DOHH2 (cell line): ENCODE data around the gene THTPA.

Source experiments
- H3F3A ChIP-seq: fragments of 200-600 bp; sonication (generic), shearing (Covaris generic); 2 replicates; pipeline ENCODE4 v1.6.0; 2016; ENCODE audit warnings: antibody characterized with exemption, mild to moderate bottlenecking; ENCODE audit not compliant: control insufficient read depth, insufficient read depth
- H3K27ac ChIP-seq: fragments of 200-600 bp; sonication (generic); 2 replicates; pipeline ENCODE4 v1.5.1; 2014; ENCODE audit warnings: low read depth, mild to moderate bottlenecking, low read length, moderate library complexity
- H3K27me3 ChIP-seq: fragments of 200-600 bp; sonication (generic); 2 replicates; pipeline ENCODE4 v1.6.1; 2014; ENCODE audit warnings: mild to moderate bottlenecking, low read length, mixed read lengths; ENCODE audit not compliant: control insufficient read depth
- H3K36me3 ChIP-seq: fragments of 200-600 bp; sonication (generic); 2 replicates; pipeline ENCODE4 v1.6.1; 2014; ENCODE audit warnings: mild to moderate bottlenecking, low read length, moderate library complexity, mixed read lengths; ENCODE audit not compliant: control insufficient read depth
- H3K4me1 ChIP-seq: fragments of 200-600 bp; sonication (generic); 2 replicates; pipeline ENCODE4 v1.6.1; 2014; ENCODE audit warnings: mild to moderate bottlenecking, low read length, mixed read lengths; ENCODE audit not compliant: control insufficient read depth
- H3K4me2 ChIP-seq: fragments of 200-600 bp; sonication (generic); 2 replicates; pipeline ENCODE4 v1.6.0; 2014; ENCODE audit warnings: mild to moderate bottlenecking, low read length, moderate library complexity
- H3K4me3 ChIP-seq: fragments of 200-600 bp; sonication (generic); 2 replicates; pipeline ENCODE4 v1.5.1; 2014; ENCODE audit warnings: mild to moderate bottlenecking, low read length, mixed read lengths
- H3K79me2 ChIP-seq: fragments of 200-600 bp; sonication (generic); 2 replicates; pipeline ENCODE4 v1.6.1; 2014; ENCODE audit warnings: mild to moderate bottlenecking, low read length, mixed read lengths; ENCODE audit not compliant: control insufficient read depth
- H3K9me2 ChIP-seq: fragments of 200-600 bp; sonication (generic); replicated peaks from 2 replicates; pipeline ENCODE4 v1.6.1; 2014; ENCODE audit warnings: mild to moderate bottlenecking, low read length, mixed read lengths; ENCODE audit not compliant: control insufficient read depth
- H3K9me3 ChIP-seq: fragments of 200-600 bp; sonication (generic); 2 replicates; pipeline ENCODE4 v1.6.1; 2014; ENCODE audit warnings: antibody characterized with exemption, low read length, mixed read lengths; ENCODE audit not compliant: control insufficient read depth, insufficient read depth
- H4K20me1 ChIP-seq: fragments of 200-600 bp; sonication (generic); 2 replicates; pipeline ENCODE4 v1.6.0; 2014; ENCODE audit warnings: low read depth, mild to moderate bottlenecking, antibody characterized with exemption, low read length, moderate library complexity; ENCODE audit not compliant: control insufficient read depth, insufficient read depth
- EZH2phosphoT487 ChIP-seq: fragments of 200-600 bp; sonication (generic); IDR thresholded peaks from 2 replicates; pipeline ENCODE4 v1.6.1; 2017; ENCODE audit warnings: borderline replicate concordance, mild to moderate bottlenecking, antibody characterized with exemption, low read length, moderate library complexity, mixed read lengths
- TF ChIP-seq, protein P1 (sequence below): fragments of 200-600 bp; sonication (generic); IDR thresholded peaks from one replicate; pipeline ENCODE4 v1.5.1; 2014; ENCODE audit warnings: antibody characterized with exemption, mild to moderate bottlenecking, low read depth, low read length; ENCODE audit not compliant: poor library complexity, severe bottlenecking

The THTPA gene

DNA sequence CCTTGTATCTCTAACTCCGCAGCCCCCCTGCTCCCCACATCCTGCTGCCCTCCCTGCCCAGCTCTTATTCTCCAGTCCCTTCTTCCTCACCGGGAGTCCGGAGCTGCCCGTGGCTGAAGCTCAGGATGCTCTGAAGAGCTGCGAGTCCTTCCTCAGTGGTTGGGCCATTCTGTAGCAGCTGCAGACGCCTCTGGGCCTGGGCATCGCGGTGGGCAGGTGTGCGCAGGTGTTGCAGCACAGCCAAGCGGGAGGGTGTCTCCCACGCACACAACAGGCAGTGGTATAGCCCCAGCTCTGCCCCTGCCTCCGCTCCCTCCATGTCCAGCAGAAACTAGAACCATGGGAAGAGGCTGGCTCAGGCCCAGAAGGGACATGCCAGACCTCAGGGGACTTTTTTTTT, 24.7 kb upstream of the THTPA start:
- H3K27ac ChIP-seq: no peak overlapping the region
- H3K36me3 ChIP-seq: no peaks in the 10 kb centered on the region
- no peaks in the 10 kb centered on the region for H3K4me1 ChIP-seq
- TF ChIP-seq EZH2phosphoT487: no peak
- TF ChIP-seq, protein P1, sequence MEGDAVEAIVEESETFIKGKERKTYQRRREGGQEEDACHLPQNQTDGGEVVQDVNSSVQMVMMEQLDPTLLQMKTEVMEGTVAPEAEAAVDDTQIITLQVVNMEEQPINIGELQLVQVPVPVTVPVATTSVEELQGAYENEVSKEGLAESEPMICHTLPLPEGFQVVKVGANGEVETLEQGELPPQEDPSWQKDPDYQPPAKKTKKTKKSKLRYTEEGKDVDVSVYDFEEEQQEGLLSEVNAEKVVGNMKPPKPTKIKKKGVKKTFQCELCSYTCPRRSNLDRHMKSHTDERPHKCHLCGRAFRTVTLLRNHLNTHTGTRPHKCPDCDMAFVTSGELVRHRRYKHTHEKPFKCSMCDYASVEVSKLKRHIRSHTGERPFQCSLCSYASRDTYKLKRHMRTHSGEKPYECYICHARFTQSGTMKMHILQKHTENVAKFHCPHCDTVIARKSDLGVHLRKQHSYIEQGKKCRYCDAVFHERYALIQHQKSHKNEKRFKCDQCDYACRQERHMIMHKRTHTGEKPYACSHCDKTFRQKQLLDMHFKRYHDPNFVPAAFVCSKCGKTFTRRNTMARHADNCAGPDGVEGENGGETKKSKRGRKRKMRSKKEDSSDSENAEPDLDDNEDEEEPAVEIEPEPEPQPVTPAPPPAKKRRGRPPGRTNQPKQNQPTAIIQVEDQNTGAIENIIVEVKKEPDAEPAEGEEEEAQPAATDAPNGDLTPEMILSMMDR: no peak
- no peaks in the 10 kb centered on the region for H3K9me2 ChIP-seq
- H3K79me2 ChIP-seq: no peaks in the 10 kb centered on the region
- H3F3A ChIP-seq: no peaks in the 10 kb centered on the region
- no peaks in the 10 kb centered on the region for H3K27me3 ChIP-seq
- no peak overlapping the region for H3K4me2 ChIP-seq
- no peak overlapping the region for H3K4me3 ChIP-seq
- no peaks in the 10 kb centered on the region for H4K20me1 ChIP-seq
- H3K9me3 ChIP-seq: no peaks in the 10 kb centered on the region

DNA sequence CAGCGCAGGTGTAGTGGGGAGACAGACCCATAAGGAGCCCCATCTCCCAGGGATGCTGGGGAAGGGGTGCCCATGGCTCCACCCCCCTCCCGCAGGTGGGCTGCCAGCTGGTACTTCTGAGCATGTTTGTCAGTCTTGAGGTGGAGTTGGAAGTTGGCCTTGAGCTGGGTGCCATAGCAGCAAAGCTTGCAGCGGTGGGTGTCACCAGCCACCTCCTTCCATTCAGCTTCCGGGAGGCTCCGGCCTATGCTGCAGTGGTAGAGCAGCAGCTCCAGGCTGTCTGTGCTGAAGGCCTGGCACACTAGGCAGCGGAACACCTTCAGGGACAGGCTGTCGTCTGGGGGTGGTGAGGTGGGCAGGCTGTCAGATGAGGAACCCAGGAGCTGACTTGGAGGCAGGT, 23.4 kb upstream of the THTPA start:
- H3K9me2 ChIP-seq: no peaks in the 10 kb centered on the region
- H4K20me1 ChIP-seq: no peaks in the 10 kb centered on the region
- no peak overlapping the region for H3K4me2 ChIP-seq
- no peak overlapping the region for H3K4me3 ChIP-seq
- no peak overlapping the region for H3K27ac ChIP-seq
- no peaks in the 10 kb centered on the region for H3K27me3 ChIP-seq
- no peaks in the 10 kb centered on the region for H3K9me3 ChIP-seq
- H3K79me2 ChIP-seq: no peaks in the 10 kb centered on the region
- no peaks in the 10 kb centered on the region for H3F3A ChIP-seq
- TF ChIP-seq, protein P1: no peak
- no peak for TF ChIP-seq EZH2phosphoT487
- H3K4me1 ChIP-seq: no peaks in the 10 kb centered on the region
- H3K36me3 ChIP-seq: no peaks in the 10 kb centered on the region

DNA sequence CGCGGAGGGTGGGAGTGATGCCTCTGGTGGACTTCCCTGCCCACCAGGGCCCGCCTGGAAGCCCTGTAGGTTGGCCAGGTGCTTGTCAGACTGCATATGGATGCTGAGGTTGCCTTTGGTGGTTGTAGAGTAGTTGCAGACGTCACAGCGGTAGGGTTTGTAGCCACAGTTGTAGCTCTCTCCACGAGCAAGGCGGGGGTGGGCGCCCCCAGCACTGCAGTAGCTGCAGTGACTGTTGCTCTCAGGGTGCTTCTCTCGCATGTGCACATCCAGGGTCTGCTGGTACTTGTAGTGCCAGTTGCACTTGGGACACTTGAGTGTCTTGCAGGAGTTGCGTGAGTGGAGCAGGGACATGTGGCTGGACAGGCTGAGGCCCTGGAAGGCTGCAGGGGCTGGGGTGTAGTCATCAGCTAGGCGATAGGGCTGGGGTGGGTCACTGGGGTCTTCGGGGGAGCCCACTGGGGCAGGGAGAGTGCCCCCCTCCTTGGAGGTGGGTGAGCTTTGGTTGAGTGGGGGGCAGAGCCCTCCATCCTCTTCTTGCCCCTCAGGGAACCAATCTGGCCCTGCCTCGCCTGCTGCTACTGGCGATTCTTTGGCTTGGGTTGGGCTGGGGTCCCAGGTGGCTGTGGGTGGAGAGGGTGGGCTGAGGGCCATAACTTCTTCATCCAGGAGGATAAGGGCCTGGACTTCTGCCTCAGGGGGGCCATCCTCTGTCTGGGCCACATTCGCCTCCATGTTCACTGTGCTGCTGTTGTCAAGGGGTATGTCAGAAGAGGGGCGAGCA, 22.2 kb upstream of the THTPA start:
- no peaks in the 10 kb centered on the region for H3F3A ChIP-seq
- no peaks in the 10 kb centered on the region for H3K79me2 ChIP-seq
- H3K27me3 ChIP-seq: no peaks in the 10 kb centered on the region
- H3K9me3 ChIP-seq: no peaks in the 10 kb centered on the region
- no peaks in the 10 kb centered on the region for H3K4me1 ChIP-seq
- no peaks in the 10 kb centered on the region for H3K36me3 ChIP-seq
- H3K4me3 ChIP-seq: no peak overlapping the region
- no peaks in the 10 kb centered on the region for H4K20me1 ChIP-seq
- H3K27ac ChIP-seq: no peak overlapping the region
- no peak overlapping the region for H3K4me2 ChIP-seq
- TF ChIP-seq, protein P1: no peak
- TF ChIP-seq EZH2phosphoT487: no peak
- no peaks in the 10 kb centered on the region for H3K9me2 ChIP-seq
